Fibroblast of skin of back (primary cell): ENCODE data around the gene AK3.

Experiments used
- DNase-seq: peaks from one replicate; pipeline ENCODE4 v3.0.0-alpha.2; 2013

The AK3 gene

GRCh38 chr9:4704129-4704528 is 36.9 kb downstream of the AK3 start:
- no peak for DNase-seq

- DNase-seq: no peak
Observed at GRCh38 chr9:4701526-4701925, 39.5 kb downstream of the AK3 start.

- no peak for DNase-seq
Observed at GRCh38 chr9:4700932-4701331, 40.1 kb downstream of the AK3 start.

- DNase-seq: no peak
Observed at GRCh38 chr9:4700091-4700490, 40.9 kb downstream of the AK3 start.

- DNase-seq: peak; percentile 13
Observed at GRCh38 chr9:4691795-4692194, 49.2 kb downstream of the AK3 start.

- DNase-seq: no peak
Observed at GRCh38 chr9:4690144-4690543, 50.9 kb downstream of the AK3 start.

- DNase-seq: no peak
Observed at GRCh38 chr9:4689687-4690104, 51.3 kb downstream of the AK3 start.

GRCh38 chr9:4689021-4689420 is 52.0 kb downstream of the AK3 start:
- DNase-seq: no peak

- no peak for DNase-seq
Observed at GRCh38 chr9:4686584-4686983, 54.4 kb downstream of the AK3 start.

GRCh38 chr9:4686112-4686511 is 54.9 kb downstream of the AK3 start:
- no peak for DNase-seq

- DNase-seq: no peak
Observed at GRCh38 chr9:4684820-4685219, 56.2 kb downstream of the AK3 start.

- peak; percentile 66 for DNase-seq
Observed at GRCh38 chr9:4680750-4681149, 60.3 kb downstream of the AK3 start.

GRCh38 chr9:4680173-4680525 is 60.9 kb downstream of the AK3 start:
- DNase-seq: no peak

- peak; percentile 95 for DNase-seq
Observed at GRCh38 chr9:4679268-4680172, 61.5 kb downstream of the AK3 start, which contains the start of gene CDC37L1. CDC37L1 (plus strand) TSS chr9:4679569; CDS start chr9:4679768, 199 bp downstream.

GRCh38 chr9:4678679-4679267 is 62.2 kb downstream of the AK3 start:
- DNase-seq: no peak

GRCh38 chr9:4677392-4677791 is 63.6 kb downstream of the AK3 start:
- DNase-seq: no peak

- peak; percentile 80 for DNase-seq
Observed at GRCh38 chr9:4674783-4675182, 66.2 kb downstream of the AK3 start.

- DNase-seq: no peak
Observed at GRCh38 chr9:4671737-4672136, 69.3 kb downstream of the AK3 start.

GRCh38 chr9:4670591-4670990 is 70.4 kb downstream of the AK3 start:
- no peak for DNase-seq

- no peak for DNase-seq
Observed at GRCh38 chr9:4669890-4670289, 71.1 kb downstream of the AK3 start.

GRCh38 chr9:4668604-4669003 is 72.4 kb downstream of the AK3 start:
- no peak for DNase-seq

- DNase-seq: no peak
Observed at GRCh38 chr9:4667681-4668080, 73.3 kb downstream of the AK3 start.

GRCh38 chr9:4666042-4666699 is 74.8 kb downstream of the AK3 start, which contains the start of gene SPATA6L:
SPATA6L (minus strand) TSS chr9:4666480; CDS start chr9:4666250, 230 bp downstream.
- peak; percentile 47 for DNase-seq

GRCh38 chr9:4665357-4665756 is 75.6 kb downstream of the AK3 start:
- DNase-seq: no peak
